Right lobe of liver (tissue), 4 donors: ENCODE data around the gene MED26.
A peak's percentile ranks its signal among the peaks of the same experiment; 100 is the strongest.

Source experiments
- POLR2A ChIP-seq: fragments of 450-650 bp; IDR thresholded peaks from one replicate; pipeline ENCODE4 v1.6.1; 2017; ENCODE audit warnings: antibody characterized with exemption, mild to moderate bottlenecking
- TF ChIP-seq, protein P1 (sequence below), 4 donors: fragments of 200-600 bp in 3 of 4; fragments of 450-650 bp in 1 of 4; IDR thresholded peaks; one replicate each; pipeline versions ENCODE4 v1.5.1 to v1.8.0; 2016 to 2022; ENCODE audit warnings: antibody characterized with exemption in 4 of 4, mild to moderate bottlenecking in 2 of 4
- donor health status: DM: no; HTN: no; CAD: no.
- donor health status: DM: no; HTN: no; CAD: no.
- donor health status: DM: no; HTN: yes; CAD: no.

- TF ChIP-seq, protein P1, sequence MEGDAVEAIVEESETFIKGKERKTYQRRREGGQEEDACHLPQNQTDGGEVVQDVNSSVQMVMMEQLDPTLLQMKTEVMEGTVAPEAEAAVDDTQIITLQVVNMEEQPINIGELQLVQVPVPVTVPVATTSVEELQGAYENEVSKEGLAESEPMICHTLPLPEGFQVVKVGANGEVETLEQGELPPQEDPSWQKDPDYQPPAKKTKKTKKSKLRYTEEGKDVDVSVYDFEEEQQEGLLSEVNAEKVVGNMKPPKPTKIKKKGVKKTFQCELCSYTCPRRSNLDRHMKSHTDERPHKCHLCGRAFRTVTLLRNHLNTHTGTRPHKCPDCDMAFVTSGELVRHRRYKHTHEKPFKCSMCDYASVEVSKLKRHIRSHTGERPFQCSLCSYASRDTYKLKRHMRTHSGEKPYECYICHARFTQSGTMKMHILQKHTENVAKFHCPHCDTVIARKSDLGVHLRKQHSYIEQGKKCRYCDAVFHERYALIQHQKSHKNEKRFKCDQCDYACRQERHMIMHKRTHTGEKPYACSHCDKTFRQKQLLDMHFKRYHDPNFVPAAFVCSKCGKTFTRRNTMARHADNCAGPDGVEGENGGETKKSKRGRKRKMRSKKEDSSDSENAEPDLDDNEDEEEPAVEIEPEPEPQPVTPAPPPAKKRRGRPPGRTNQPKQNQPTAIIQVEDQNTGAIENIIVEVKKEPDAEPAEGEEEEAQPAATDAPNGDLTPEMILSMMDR (IDR thresholded peaks at IDR 0.05) = peak in 3 of 4 donors; percentile 12 to 48 (median 36)
- peak; percentile 69 for TF ChIP-seq POLR2A
Measured at GRCh38 chr19:16659832-16660708, 32.1 kb upstream of the MED26 start, which contains the start of gene SMIM7.
